Measurements from ENCODE around the gene LIN37.

- no peak for TF ChIP-seq POLR2A (IDR thresholded peaks at IDR 0.05)
- no peak for TF ChIP-seq CTCF (IDR thresholded peaks at IDR 0.05)
Measured at GRCh38 chr19:35779033-35779432, 30.7 kb downstream of the LIN37 start.

Data from testis (tissue), 2 donors.